Tibial nerve (tissue), 4 donors: Measurements from ENCODE around the gene SLC9C1. TPM values are rescaled to one million over a fixed set of nuclear protein-coding genes. Genes with fewer than 3 reads are reported as not detected.

Experiments used
- DNase-seq, 2 donors: peaks; one replicate each; pipeline ENCODE4 v3.0.0-alpha.2; 2019; ENCODE audit warnings: low spot score in 2 of 2
- H3K27ac ChIP-seq, 4 donors: fragments of 200-600 bp; sonication (generic) in 3 of 4; one replicate each; pipeline ENCODE4 v1.5.1; 2017 to 2019; ENCODE audit warnings: mild to moderate bottlenecking in 1 of 4
- H3K27me3 ChIP-seq, 2 donors: fragments of 200-600 bp; sonication (generic) in 1 of 2; one replicate each; pipeline versions ENCODE4 v1.5.1 to v1.6.0; 2017 to 2019
- H3K36me3 ChIP-seq, 3 donors: fragments of 200-600 bp; sonication (generic); one replicate each; pipeline ENCODE4 v1.5.1; 2018 to 2019
- H3K4me1 ChIP-seq, 4 donors: fragments of 200-600 bp; sonication (generic) in 3 of 4; one replicate each; pipeline ENCODE4 v1.5.1; 2017 to 2019
- H3K4me3 ChIP-seq, 4 donors: fragments of 200-600 bp; sonication (generic) in 3 of 4; one replicate each; pipeline ENCODE4 v1.5.1; 2017 to 2019; ENCODE audit warnings: mild to moderate bottlenecking in 1 of 4, moderate library complexity in 1 of 4
- H3K9me3 ChIP-seq, 4 donors: fragments of 200-600 bp; sonication (generic) in 3 of 4; one replicate each; pipeline ENCODE4 v1.5.1; 2017 to 2019
- EP300 ChIP-seq, 2 donors: sonication (generic); formaldehyde crosslinking; IDR thresholded peaks; one replicate each; pipeline ENCODE4 v1.6.1; 2017; ENCODE audit warnings: antibody characterized with exemption in 2 of 2, mild to moderate bottlenecking in 1 of 2
- POLR2A ChIP-seq, 2 donors: fragments of 450-650 bp; IDR thresholded peaks; one replicate each; pipeline ENCODE4 v1.6.1; 2017; ENCODE audit warnings: antibody characterized with exemption in 2 of 2, mild to moderate bottlenecking in 2 of 2, moderate library complexity in 2 of 2
- WGBS, 2 donors: methylation state at CpG; one replicate each; pipeline ENCODE4 v1.1.5; 2018; 5-methylcytosine and 5-hydroxymethylcytosine counted together
- total RNA-seq, 4 donors: library from RNA; depleted of rRNA; stranded (reverse); fragments of >200 nt; gene quantifications; one replicate each; pipeline ENCODE4 v1.1.0, GENCODE V29; 2016
- TF ChIP-seq, protein P1 (sequence below), 5 experiments: fragments of 200-600 bp in 3 of 5; fragments of 450-650 bp in 2 of 5; sonication (generic) in 3 of 5; IDR thresholded peaks; one replicate each; pipeline ENCODE4 v1.5.1; 2016 to 2019; ENCODE audit warnings: antibody characterized with exemption in 5 of 5, mild to moderate bottlenecking in 3 of 5, moderate library complexity in 2 of 5

Gene SLC9C1
- total RNA-seq, 4 donors from 2014 or later, result not detected

DNA sequence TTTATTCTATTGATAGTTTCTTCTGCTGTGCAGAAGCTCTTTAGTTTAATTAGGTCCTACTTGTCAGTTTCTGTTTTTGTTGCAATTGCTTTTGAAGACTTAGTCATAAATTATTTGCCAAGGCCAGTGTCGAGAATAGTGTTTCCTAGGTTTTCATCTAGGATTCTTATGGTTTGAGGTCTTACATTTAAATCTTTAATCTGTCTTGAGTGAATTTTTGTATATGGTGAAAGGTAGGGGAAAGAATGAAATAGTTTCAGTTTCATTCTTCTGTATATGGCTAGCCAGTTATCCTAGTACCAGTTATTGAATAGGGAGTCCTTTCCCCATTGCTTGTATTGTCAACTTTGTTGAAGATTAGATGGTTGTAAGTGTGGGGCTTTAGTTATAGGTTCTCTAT lies 150.3 kb downstream of the SLC9C1 start:
- DNase-seq, result no peak
- no peak overlapping the region for H3K4me3 ChIP-seq
- TF ChIP-seq POLR2A (IDR thresholded peaks at IDR 0.05) (no peak), EP300 (IDR thresholded peaks at IDR 0.05) (no peak)
- TF ChIP-seq, protein P1, sequence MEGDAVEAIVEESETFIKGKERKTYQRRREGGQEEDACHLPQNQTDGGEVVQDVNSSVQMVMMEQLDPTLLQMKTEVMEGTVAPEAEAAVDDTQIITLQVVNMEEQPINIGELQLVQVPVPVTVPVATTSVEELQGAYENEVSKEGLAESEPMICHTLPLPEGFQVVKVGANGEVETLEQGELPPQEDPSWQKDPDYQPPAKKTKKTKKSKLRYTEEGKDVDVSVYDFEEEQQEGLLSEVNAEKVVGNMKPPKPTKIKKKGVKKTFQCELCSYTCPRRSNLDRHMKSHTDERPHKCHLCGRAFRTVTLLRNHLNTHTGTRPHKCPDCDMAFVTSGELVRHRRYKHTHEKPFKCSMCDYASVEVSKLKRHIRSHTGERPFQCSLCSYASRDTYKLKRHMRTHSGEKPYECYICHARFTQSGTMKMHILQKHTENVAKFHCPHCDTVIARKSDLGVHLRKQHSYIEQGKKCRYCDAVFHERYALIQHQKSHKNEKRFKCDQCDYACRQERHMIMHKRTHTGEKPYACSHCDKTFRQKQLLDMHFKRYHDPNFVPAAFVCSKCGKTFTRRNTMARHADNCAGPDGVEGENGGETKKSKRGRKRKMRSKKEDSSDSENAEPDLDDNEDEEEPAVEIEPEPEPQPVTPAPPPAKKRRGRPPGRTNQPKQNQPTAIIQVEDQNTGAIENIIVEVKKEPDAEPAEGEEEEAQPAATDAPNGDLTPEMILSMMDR (IDR thresholded peaks at IDR 0.05), result no peak
- 83 to 93% methylated on average over 1 of the region's 1 CpG for WGBS, 2 donors
- no peaks in the 10 kb centered on the region for H3K27me3 ChIP-seq
- no peak overlapping the region for H3K27ac ChIP-seq
- H3K9me3 ChIP-seq, result peaks cover 0 to 28% (median 0%) of the 10 kb centered on the region in 4 donors
- H3K4me1 ChIP-seq, result peaks cover 0 to under 1% (median 0%) of the 10 kb centered on the region in 4 donors
- H3K36me3 ChIP-seq, result no peaks in the 10 kb centered on the region

DNA sequence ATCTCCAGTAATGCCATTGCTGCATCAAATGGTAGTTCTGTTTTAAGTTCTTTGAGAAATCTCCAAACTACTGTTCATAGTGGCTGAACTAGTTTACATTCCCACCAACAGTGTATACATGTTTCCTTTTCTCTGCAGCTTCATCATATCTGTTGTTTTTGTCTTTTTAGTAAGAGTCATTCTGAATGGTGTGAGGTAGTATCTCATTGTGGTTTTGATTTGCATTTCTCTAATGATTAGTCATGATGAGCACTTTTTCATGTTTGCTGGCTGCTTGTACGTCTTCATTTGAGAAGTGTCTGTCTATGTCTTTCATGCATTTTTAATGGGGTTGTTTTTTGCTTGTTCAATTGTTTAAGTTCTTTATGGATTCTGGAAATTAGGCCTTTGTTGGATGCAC lies 150.8 kb downstream of the SLC9C1 start:
- H3K9me3 ChIP-seq, result peaks cover 0 to 24% (median 0%) of the 10 kb centered on the region in 4 donors
- 97 to 98% methylated on average over 1 of the region's 1 CpG for WGBS, 2 donors
- TF ChIP-seq POLR2A (IDR thresholded peaks at IDR 0.05), result no peak
- no peak for TF ChIP-seq EP300 (IDR thresholded peaks at IDR 0.05)
- TF ChIP-seq, protein P1 (IDR thresholded peaks at IDR 0.05), result no peak
- peaks cover 0 to 5% (median 0%) of the 10 kb centered on the region in 4 donors for H3K4me1 ChIP-seq
- H3K4me3 ChIP-seq, result no peak overlapping the region
- H3K36me3 ChIP-seq, result no peaks in the 10 kb centered on the region
- H3K27me3 ChIP-seq, result no peaks in the 10 kb centered on the region
- no peak overlapping the region for H3K27ac ChIP-seq
- no peak for DNase-seq

DNA sequence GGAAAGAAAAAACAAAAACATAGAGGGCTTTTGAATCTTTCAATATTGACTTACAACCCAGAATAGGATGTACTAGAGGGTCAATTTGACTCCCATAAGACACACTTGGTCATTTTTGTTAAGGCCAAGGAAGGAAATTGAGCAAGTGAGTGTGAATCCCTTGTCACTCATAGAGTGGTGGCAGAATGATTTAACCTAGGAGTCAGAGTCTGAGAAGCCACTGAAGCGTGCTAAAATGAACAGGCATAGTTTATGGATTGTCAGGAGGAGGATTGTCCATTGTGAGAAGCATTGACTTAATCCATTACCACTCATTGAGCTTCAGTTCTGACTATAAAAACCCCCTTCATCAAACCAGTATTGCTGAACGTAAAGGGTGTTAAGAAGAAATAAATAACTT lies 152.7 kb downstream of the SLC9C1 start:
- peaks cover 0 to 16% (median 6%) of the 10 kb centered on the region in 4 donors for H3K4me1 ChIP-seq
- WGBS, 2 donors, result 54 to 79% methylated on average over 2 of the region's 2 CpGs
- H3K36me3 ChIP-seq, result no peaks in the 10 kb centered on the region
- no peak for TF ChIP-seq EP300 (IDR thresholded peaks at IDR 0.05)
- H3K4me3 ChIP-seq, result no peak overlapping the region
- no peak overlapping the region for H3K27ac ChIP-seq
- no peak for DNase-seq
- peaks cover 0 to 15% (median 0%) of the 10 kb centered on the region in 4 donors for H3K9me3 ChIP-seq
- H3K27me3 ChIP-seq, result no peaks in the 10 kb centered on the region

DNA sequence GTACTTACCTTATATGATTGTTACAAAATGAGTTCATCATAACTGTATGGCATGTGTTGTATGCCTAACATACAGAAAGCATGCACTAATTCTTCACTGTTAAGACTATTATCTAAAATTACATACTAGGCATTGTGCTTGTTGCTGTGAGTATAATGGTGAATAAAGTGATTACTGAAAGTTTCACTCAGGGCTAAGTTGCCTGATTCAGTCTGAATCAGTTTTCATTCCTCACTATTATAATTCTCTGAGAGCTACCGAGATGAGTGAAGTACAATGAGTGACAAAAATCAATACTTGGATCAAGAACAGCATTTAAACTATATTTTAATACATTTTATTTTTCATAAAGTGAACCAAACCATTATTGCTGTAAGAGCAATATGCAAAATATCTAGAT lies 153.4 kb downstream of the SLC9C1 start:
- no peaks in the 10 kb centered on the region for H3K36me3 ChIP-seq
- no peak overlapping the region for H3K27ac ChIP-seq
- H3K27me3 ChIP-seq, result no peaks in the 10 kb centered on the region
- H3K9me3 ChIP-seq, result peaks cover 0 to 15% (median 0%) of the 10 kb centered on the region in 4 donors
- WGBS, 2 donors, result 64 to 85% methylated on average over 1 of the region's 1 CpG
- H3K4me1 ChIP-seq, result peaks cover 0 to 16% (median 6%) of the 10 kb centered on the region in 4 donors
- no peak overlapping the region for H3K4me3 ChIP-seq
- no peak for DNase-seq
- TF ChIP-seq, protein P1 (IDR thresholded peaks at IDR 0.05), result no peak
- TF ChIP-seq POLR2A (IDR thresholded peaks at IDR 0.05) (no peak), EP300 (IDR thresholded peaks at IDR 0.05) (no peak)

DNA sequence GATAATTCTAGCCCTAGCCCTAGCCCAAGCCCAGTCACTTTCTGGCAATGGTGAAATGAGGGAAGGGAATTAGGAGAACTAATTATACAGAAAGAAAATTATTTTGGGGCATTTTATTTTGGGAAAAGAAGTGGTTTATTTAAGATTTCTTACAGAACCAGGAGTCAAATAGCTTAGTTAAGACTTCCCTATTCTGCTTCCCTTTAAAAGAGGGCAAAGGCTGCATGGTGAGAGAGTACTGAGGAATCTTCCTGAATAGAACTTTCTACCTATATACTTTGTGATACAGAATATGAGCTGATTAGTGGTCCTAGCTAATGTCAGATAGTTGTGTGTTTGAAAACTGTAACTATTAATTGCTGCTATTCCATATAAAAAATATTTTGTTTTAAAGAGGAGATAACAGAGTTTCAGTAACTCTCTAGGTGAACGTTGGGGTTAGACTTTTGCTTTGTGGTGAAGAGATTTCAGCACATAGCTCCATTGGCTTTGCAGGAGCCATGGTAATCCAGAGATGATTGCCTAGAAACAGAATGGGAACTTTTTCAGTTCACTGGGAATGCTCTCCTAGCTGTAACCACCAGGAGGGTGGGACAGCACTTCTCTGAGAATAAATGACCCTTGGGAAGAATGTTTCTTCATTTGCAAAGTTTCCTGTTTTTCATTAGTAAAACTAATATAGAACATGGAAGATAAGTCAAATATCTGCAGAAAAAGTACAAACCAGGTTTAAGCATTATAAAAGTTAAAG lies 155.6 kb downstream of the SLC9C1 start:
- Histone ChIP-seq H3K27ac (no peak overlapping the region), H3K27me3 (no peaks in the 10 kb centered on the region), H3K9me3 (peaks cover 0 to 5% (median 0%) of the 10 kb centered on the region in 4 donors), H3K36me3 (no peaks in the 10 kb centered on the region), H3K4me3 (no peak overlapping the region), H3K4me1 (peaks cover 0 to 16% (median 6%) of the 10 kb centered on the region in 4 donors)
- no peak for DNase-seq
- WGBS, 2 donors, result 43 to 50% methylated on average over 1 of the region's 1 CpG
- TF ChIP-seq, protein P1 (IDR thresholded peaks at IDR 0.05), result no peak
- TF ChIP-seq EP300 (IDR thresholded peaks at IDR 0.05) (no peak), POLR2A (IDR thresholded peaks at IDR 0.05) (no peak)
